ENCODE data around the gene DCUN1D5. TPM values are rescaled to one million over a fixed set of nuclear protein-coding genes. Genes with fewer than 3 reads are reported as not detected.

Gene DCUN1D5
- polyA plus RNA-seq, 1 experiment: 62.3 TPM

DNA sequence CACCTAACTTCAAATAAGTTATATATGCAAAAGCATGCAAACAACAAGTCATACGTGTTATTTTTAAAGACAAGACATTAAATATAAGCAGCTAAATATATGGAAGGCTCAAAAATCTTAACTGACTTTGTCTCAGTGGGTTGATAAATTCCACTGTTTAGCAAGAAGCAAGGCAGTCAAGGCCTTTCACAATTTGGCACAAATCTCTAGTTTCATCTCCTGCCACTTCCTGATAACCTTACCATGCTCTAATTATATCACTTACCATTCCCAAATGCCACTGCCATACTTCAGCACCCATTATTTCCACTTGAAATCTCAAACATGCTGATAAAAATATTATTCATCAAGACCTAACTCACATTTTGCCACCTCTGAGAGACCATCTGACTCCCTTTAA lies 24.8 kb downstream of the DCUN1D5 start:
- no peak overlapping the region for H3K27ac ChIP-seq (ENCODE audit: low read depth, low read length)
- TF ChIP-seq, protein P1, sequence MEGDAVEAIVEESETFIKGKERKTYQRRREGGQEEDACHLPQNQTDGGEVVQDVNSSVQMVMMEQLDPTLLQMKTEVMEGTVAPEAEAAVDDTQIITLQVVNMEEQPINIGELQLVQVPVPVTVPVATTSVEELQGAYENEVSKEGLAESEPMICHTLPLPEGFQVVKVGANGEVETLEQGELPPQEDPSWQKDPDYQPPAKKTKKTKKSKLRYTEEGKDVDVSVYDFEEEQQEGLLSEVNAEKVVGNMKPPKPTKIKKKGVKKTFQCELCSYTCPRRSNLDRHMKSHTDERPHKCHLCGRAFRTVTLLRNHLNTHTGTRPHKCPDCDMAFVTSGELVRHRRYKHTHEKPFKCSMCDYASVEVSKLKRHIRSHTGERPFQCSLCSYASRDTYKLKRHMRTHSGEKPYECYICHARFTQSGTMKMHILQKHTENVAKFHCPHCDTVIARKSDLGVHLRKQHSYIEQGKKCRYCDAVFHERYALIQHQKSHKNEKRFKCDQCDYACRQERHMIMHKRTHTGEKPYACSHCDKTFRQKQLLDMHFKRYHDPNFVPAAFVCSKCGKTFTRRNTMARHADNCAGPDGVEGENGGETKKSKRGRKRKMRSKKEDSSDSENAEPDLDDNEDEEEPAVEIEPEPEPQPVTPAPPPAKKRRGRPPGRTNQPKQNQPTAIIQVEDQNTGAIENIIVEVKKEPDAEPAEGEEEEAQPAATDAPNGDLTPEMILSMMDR (IDR thresholded peaks at IDR 0.05; ENCODE audit: low read depth, low read length): no peak
- POLR2A ChIA-PET: no interaction called here
- H3K27me3 ChIP-seq (ENCODE audit: control insufficient read depth, insufficient read depth, low read length): no peaks in the 10 kb centered on the region
- H3K9me3 ChIP-seq (ENCODE audit: control insufficient read depth, insufficient read depth, low read length): no peaks in the 10 kb centered on the region
- CTCF ChIA-PET: no interaction called here
- no peak overlapping the region for H3K4me3 ChIP-seq (ENCODE audit: low read depth, low read length)
- no peak for DNase-seq (ENCODE audit: low read depth, low spot score)

DNA sequence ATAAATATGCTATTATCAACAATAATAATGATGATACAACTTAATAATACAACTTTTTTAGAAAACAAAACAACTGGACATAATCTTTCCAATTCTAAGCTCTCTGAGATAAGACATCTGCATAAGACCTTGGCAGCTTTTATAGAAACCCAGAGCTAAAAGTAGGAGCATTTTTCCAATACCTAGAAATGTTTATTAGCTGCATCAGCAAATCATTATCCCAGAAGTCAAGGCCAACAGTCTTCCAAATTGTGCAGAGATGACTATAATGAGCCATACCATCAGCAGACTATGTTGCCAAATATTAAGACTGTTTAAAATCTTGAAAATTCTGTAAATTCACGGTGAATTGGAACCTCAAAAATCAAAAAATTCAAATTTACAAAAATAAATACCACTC lies 30.3 kb downstream of the DCUN1D5 start:
- Histone ChIP-seq H3K27ac (ENCODE audit: low read depth, low read length) (no peak overlapping the region), H3K9me3 (ENCODE audit: control insufficient read depth, insufficient read depth, low read length) (no peaks in the 10 kb centered on the region), H3K4me3 (ENCODE audit: low read depth, low read length) (no peak overlapping the region), H3K27me3 (ENCODE audit: control insufficient read depth, insufficient read depth, low read length) (no peaks in the 10 kb centered on the region)
- ChIA-PET CTCF (interaction anchor here (1.3 to 1.6 kb wide), 3 partner anchors 9 to 147 kb away, joined by 3 to 7 read pairs (median 4); no protein-coding TSS in a partner anchor), POLR2A (no interaction called here)
- TF ChIP-seq, protein P1 (IDR thresholded peaks at IDR 0.05; ENCODE audit: low read depth, low read length): no peak
- DNase-seq (ENCODE audit: low read depth, low spot score): no peak

DNA sequence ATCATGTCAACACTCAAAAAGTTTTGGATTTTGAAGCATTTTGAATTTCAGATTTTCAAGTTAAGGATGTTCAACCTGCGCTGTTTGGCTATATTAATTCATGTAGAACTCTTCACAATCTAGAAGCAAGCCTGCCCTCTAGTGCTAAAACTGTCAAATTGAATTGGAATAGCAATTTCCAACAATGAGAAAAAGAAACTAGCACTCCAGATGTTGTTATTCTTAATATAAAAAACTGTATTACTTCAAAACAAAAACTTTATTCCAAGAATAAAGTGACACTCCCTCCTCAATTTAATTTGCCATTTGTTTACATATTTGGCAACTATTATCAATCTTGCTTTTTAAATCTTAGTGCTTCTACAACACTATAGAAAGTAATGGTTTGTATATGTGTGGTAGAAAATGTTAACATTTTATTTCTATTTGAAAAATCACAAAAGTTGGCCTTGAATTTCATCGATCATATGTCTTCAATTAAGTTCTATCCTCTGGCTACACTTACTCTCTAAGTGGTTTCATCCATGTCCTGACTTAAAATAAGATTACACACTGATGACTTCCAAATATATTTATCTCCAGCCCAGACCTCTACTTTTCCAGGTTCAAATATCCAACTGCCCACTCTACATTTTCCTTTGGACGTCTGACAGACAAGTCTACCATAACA lies 36.6 kb downstream of the DCUN1D5 start:
- no peak overlapping the region for H3K4me3 ChIP-seq (ENCODE audit: low read depth, low read length)
- no peaks in the 10 kb centered on the region for H3K9me3 ChIP-seq (ENCODE audit: control insufficient read depth, insufficient read depth, low read length)
- DNase-seq (ENCODE audit: low read depth, low spot score): peak; percentile 16
- POLR2A ChIA-PET: no interaction called here
- CTCF ChIA-PET: interaction anchor here (0.6 to 1.4 kb wide), 10 partner anchors 8 to 248 kb away, joined by 3 to 40 read pairs (median 6); no protein-coding TSS in a partner anchor
- TF ChIP-seq, protein P1 (IDR thresholded peaks at IDR 0.05; ENCODE audit: low read depth, low read length): peak; percentile 67
- H3K27me3 ChIP-seq (ENCODE audit: control insufficient read depth, insufficient read depth, low read length): no peaks in the 10 kb centered on the region
- H3K27ac ChIP-seq (ENCODE audit: low read depth, low read length): no peak overlapping the region

DNA sequence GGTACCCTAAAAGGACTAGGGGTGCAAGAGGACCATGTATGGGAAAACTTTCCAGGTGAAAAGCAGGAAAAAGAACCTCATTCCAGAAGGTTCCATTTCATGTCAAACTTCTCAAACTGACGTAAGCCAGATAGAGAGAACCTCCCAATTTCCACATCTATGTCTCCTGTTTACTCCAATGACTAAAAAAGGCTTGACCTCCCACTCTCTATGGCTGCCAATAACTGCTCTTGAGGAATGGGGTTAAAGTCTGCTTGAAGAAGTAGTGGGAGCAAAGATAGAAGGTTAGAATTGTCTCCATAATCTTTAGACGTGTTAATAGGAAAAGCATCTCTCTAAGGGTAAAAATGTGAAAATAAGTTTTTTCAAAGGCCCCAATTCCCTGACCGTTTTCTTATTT lies 38.0 kb downstream of the DCUN1D5 start:
- Histone ChIP-seq H3K9me3 (ENCODE audit: control insufficient read depth, insufficient read depth, low read length) (no peaks in the 10 kb centered on the region), H3K4me3 (ENCODE audit: low read depth, low read length) (no peak overlapping the region), H3K27me3 (ENCODE audit: control insufficient read depth, insufficient read depth, low read length) (no peaks in the 10 kb centered on the region), H3K27ac (ENCODE audit: low read depth, low read length) (no peak overlapping the region)
- TF ChIP-seq, protein P1 (IDR thresholded peaks at IDR 0.05; ENCODE audit: low read depth, low read length): no peak
- ChIA-PET CTCF (interaction anchor here (1.0 to 1.4 kb wide), 8 partner anchors 10 to 247 kb away, joined by 3 to 40 read pairs (median 6); no protein-coding TSS in a partner anchor), POLR2A (no interaction called here)
- no peak for DNase-seq (ENCODE audit: low read depth, low spot score)

DNA sequence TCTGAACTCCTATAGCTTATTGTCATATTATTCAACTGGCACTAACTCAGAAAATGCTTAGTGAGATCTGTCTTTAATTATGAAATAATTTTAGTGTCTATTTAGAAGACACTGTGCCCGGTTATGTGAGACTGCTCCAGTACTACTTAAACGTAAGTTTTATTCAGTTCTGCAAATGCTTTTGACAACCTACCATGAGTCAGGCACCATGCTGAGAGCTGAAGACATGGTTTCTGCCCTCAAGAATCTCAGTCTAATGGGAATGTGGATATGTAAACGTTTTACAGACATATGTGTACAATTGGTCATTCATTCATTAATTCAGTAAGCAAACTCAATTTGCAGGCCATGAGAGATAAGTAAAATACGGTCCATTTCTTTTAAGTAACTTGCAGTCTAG lies 40.0 kb downstream of the DCUN1D5 start:
- Histone ChIP-seq H3K4me3 (ENCODE audit: low read depth, low read length) (no peak overlapping the region), H3K27ac (ENCODE audit: low read depth, low read length) (no peak overlapping the region), H3K9me3 (ENCODE audit: control insufficient read depth, insufficient read depth, low read length) (no peaks in the 10 kb centered on the region), H3K27me3 (ENCODE audit: control insufficient read depth, insufficient read depth, low read length) (no peaks in the 10 kb centered on the region)
- ChIA-PET CTCF (interaction anchor here (1.6 to 3.3 kb wide), 5 partner anchors 10 to 221 kb away, joined by 4 to 37 read pairs (median 12); no protein-coding TSS in a partner anchor), POLR2A (no interaction called here)
- peak; percentile 1 for DNase-seq (ENCODE audit: low read depth, low spot score)
- TF ChIP-seq, protein P1 (IDR thresholded peaks at IDR 0.05; ENCODE audit: low read depth, low read length): no peak
